Smooth muscle cell (in vitro differentiated cells): ENCODE data around the gene DCAF17. TPM values are rescaled to one million over a fixed set of nuclear protein-coding genes. Genes with fewer than 3 reads are reported as not detected.

Experiments used
- DNase-seq: peaks from one replicate; lab custom pipeline; 2025; ENCODE audit not compliant: unreplicated experiment; lab: John Stamatoyannopoulos, UW
- H2AFZ ChIP-seq: fragments of 200-600 bp; sonication (generic); 2 replicates; pipeline ENCODE4 v1.6.0; 2016; ENCODE audit warnings: antibody characterized with exemption, low read depth, mild to moderate bottlenecking
- H3F3A ChIP-seq: fragments of 200-600 bp; sonication (generic); 2 replicates; pipeline ENCODE4 v1.6.0; 2017; ENCODE audit warnings: antibody characterized with exemption, low read depth
- H3K27ac ChIP-seq: fragments of 200-600 bp; sonication (generic); 2 replicates; pipeline ENCODE4 v1.5.1; 2016; ENCODE audit warnings: low read depth, mild to moderate bottlenecking
- H3K27me3 ChIP-seq: fragments of 200-600 bp; sonication (generic); 2 replicates; pipeline ENCODE4 v1.6.1; 2016; ENCODE audit warnings: low read depth, mild to moderate bottlenecking
- H3K36me3 ChIP-seq: fragments of 200-600 bp; sonication (generic); 2 replicates; pipeline ENCODE4 v1.5.1; 2016; ENCODE audit warnings: low read depth
- H3K4me1 ChIP-seq: fragments of 200-600 bp; sonication (generic); 2 replicates; pipeline ENCODE4 v1.5.1; 2016; ENCODE audit warnings: low read depth
- H3K4me2 ChIP-seq: fragments of 200-600 bp; sonication (generic); 2 replicates; pipeline ENCODE4 v1.6.0; 2016; ENCODE audit warnings: mild to moderate bottlenecking
- H3K4me3 ChIP-seq: fragments of 200-600 bp; sonication (generic); 2 replicates; pipeline ENCODE4 v1.5.1; 2016; ENCODE audit warnings: mild to moderate bottlenecking
- H3K79me2 ChIP-seq: fragments of 200-600 bp; sonication (generic); 2 replicates; pipeline ENCODE4 v1.6.0; 2016; ENCODE audit warnings: low read depth, mild to moderate bottlenecking
- H3K9ac ChIP-seq: fragments of 200-600 bp; sonication (generic); 2 replicates; pipeline ENCODE4 v1.6.0; 2016; ENCODE audit warnings: low read depth
- H3K9me3 ChIP-seq: fragments of 200-600 bp; sonication (generic); replicated peaks from 2 replicates; pipeline ENCODE4 v1.5.1; 2016; ENCODE audit warnings: low read depth
- H4K20me1 ChIP-seq: fragments of 200-600 bp; sonication (generic); 2 replicates; pipeline ENCODE4 v1.6.0; 2016; ENCODE audit warnings: low read depth
- WGBS: methylation state at CpG from one replicate; pipeline ENCODE4 v1.1.7; 2016; ENCODE audit warnings: low lambda C conversion rate; 5-methylcytosine and 5-hydroxymethylcytosine counted together
- polyA plus RNA-seq: library from polyadenylated mRNA; unstranded; fragments of >200 nt; fragmentation: Nextera tagmentation; extraction: Ambion mirVana; gene quantifications from 2 replicates; pipeline ENCODE4 v1.2.1, GENCODE V29; 2016
- total RNA-seq: library from RNA; depleted of rRNA; stranded (reverse); fragments of >200 nt; gene quantifications from 2 replicates; pipeline ENCODE4 v1.2.3, GENCODE V29; 2014
- TF ChIP-seq, protein P1 (sequence below): fragments of 200-600 bp; sonication (generic); IDR thresholded peaks from 2 replicates; pipeline ENCODE4 v1.5.1; 2017; ENCODE audit warnings: borderline replicate concordance, mild to moderate bottlenecking, antibody characterized with exemption; ENCODE audit not compliant: insufficient read depth, poor library complexity, severe bottlenecking

The DCAF17 gene
- total and polyA plus RNA-seq, 2 experiments from 2014 or later = 4.3 to 17.2 TPM

DNA sequence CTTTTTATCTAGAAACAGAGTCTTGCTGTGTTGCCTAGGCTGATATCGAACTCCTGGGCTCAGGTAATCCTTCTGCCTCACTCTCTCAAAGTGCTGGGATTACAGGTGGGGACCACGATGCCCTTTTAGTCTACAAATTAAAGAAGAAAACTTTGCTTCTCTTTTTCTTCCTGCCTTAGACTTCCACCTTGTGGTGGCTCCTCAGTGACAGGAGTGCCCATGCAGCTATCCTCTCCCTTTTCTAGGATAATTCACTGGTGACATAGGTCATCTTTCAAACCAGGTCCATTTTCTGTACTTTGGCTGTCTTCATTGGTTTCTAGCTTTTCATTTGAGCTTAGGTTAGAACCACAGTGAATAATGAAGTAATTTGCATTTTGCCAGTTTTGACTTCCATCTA, 13.6 kb downstream of the DCAF17 start:
- Histone ChIP-seq H3K9ac (no peak overlapping the region), H3K79me2 (no peaks in the 10 kb centered on the region), H3K9me3 (no peaks in the 10 kb centered on the region), H3K27ac (no peak overlapping the region), H3K36me3 (peaks cover 14% of the 10 kb centered on the region), H2AFZ (no peak overlapping the region), H4K20me1 (no peaks in the 10 kb centered on the region), H3K4me3 (no peak overlapping the region), H3K4me1 (no peaks in the 10 kb centered on the region), H3K4me2 (no peak overlapping the region), H3F3A (no peaks in the 10 kb centered on the region), H3K27me3 (no peaks in the 10 kb centered on the region)
- DNase-seq = no peak
- 92% methylated on average over 2 of the region's 2 CpGs for WGBS
- TF ChIP-seq, protein P1, sequence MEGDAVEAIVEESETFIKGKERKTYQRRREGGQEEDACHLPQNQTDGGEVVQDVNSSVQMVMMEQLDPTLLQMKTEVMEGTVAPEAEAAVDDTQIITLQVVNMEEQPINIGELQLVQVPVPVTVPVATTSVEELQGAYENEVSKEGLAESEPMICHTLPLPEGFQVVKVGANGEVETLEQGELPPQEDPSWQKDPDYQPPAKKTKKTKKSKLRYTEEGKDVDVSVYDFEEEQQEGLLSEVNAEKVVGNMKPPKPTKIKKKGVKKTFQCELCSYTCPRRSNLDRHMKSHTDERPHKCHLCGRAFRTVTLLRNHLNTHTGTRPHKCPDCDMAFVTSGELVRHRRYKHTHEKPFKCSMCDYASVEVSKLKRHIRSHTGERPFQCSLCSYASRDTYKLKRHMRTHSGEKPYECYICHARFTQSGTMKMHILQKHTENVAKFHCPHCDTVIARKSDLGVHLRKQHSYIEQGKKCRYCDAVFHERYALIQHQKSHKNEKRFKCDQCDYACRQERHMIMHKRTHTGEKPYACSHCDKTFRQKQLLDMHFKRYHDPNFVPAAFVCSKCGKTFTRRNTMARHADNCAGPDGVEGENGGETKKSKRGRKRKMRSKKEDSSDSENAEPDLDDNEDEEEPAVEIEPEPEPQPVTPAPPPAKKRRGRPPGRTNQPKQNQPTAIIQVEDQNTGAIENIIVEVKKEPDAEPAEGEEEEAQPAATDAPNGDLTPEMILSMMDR = no peak

DNA sequence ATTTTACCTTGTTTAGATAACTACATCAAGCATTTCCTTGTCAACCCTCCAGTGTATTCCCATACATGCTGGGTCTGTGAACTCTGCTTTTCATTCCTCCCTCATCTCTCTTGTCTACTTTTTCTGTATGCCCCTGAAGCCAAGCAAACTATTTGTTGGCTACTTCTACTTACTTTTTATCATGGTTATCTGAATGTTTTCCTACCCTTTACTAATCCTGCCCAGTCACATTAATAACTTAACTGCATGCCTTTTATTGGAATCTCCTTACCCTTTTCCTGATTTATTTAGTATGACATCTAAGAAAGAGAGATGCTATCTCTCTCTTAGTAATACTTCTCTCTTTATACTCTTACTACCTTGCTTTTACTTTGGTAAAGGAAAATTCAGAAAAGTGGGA, 17.0 kb downstream of the DCAF17 start:
- no peak overlapping the region for H3K4me2 ChIP-seq
- no peak overlapping the region for H3K27ac ChIP-seq
- H2AFZ ChIP-seq = no peak overlapping the region
- H3F3A ChIP-seq = no peaks in the 10 kb centered on the region
- DNase-seq = no peak
- no peak overlapping the region for H3K4me3 ChIP-seq
- peaks cover 10% of the 10 kb centered on the region for H3K79me2 ChIP-seq
- no peaks in the 10 kb centered on the region for H3K9me3 ChIP-seq
- no peak overlapping the region for H3K9ac ChIP-seq
- H3K27me3 ChIP-seq = no peaks in the 10 kb centered on the region
- H3K36me3 ChIP-seq = peaks cover 21% of the 10 kb centered on the region
- TF ChIP-seq, protein P1 = no peak
- no peaks in the 10 kb centered on the region for H4K20me1 ChIP-seq
- H3K4me1 ChIP-seq = no peaks in the 10 kb centered on the region

GRCh38 chr2:171452773-171453172, 18.7 kb downstream of the DCAF17 start:
- Histone ChIP-seq H3K4me1 (no peaks in the 10 kb centered on the region), H3K9me3 (no peaks in the 10 kb centered on the region), H4K20me1 (no peaks in the 10 kb centered on the region), H3K79me2 (peaks cover 10% of the 10 kb centered on the region), H3K36me3 (peaks cover 16% of the 10 kb centered on the region), H3K4me2 (no peak overlapping the region), H3F3A (no peaks in the 10 kb centered on the region), H3K9ac (no peak overlapping the region), H3K4me3 (no peak overlapping the region), H3K27ac (no peak overlapping the region), H2AFZ (no peak overlapping the region), H3K27me3 (no peaks in the 10 kb centered on the region)
- TF ChIP-seq, protein P1 = no peak
- no peak for DNase-seq
- WGBS = 98% methylated on average over 4 of the region's 4 CpGs

DNA sequence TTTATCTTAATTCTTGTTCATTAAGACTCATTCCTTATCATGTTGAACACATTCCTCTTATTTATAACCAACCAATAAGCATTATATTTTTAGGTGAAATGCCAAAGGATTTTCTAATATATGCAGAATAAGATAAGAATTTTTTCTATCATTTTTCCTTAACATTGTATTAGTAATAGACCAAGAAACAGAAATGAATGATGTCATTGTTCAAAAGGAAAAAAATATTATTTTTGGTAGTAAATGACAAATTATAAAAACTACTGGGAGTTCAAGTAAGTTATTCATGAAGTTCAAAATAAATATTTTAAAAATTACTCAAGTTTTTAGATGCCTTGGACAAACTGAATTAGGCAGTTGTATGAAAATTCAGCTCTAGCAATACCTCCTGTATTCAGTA, 25.5 kb downstream of the DCAF17 start:
- H3K79me2 ChIP-seq = peaks cover 18% of the 10 kb centered on the region
- H3F3A ChIP-seq = no peaks in the 10 kb centered on the region
- peaks cover 10% of the 10 kb centered on the region for H3K36me3 ChIP-seq

More for the DNA sequence above, 25.5 kb downstream of the DCAF17 start:
- Histone ChIP-seq H2AFZ (no peak overlapping the region), H4K20me1 (no peaks in the 10 kb centered on the region), H3K4me2 (no peak overlapping the region), H3K9me3 (no peaks in the 10 kb centered on the region), H3K4me1 (no peaks in the 10 kb centered on the region), H3K27me3 (no peaks in the 10 kb centered on the region), H3K27ac (no peak overlapping the region), H3K4me3 (no peak overlapping the region), H3K9ac (no peak overlapping the region)
- TF ChIP-seq, protein P1 = no peak
- DNase-seq = no peak
